D341Med (cell line): ENCODE results near the gene ATG9B.
"Not testable (repeated sequence)": the region's sequence is repeated elsewhere in the genome, so short reads cannot be mapped to it uniquely, and the experiment has no call there.

Experiments
- DNase-seq: peaks from one replicate; pipeline ENCODE4 v3.0.0; 2012; ENCODE audit warnings: low spot score

ATG9B gene

DNA sequence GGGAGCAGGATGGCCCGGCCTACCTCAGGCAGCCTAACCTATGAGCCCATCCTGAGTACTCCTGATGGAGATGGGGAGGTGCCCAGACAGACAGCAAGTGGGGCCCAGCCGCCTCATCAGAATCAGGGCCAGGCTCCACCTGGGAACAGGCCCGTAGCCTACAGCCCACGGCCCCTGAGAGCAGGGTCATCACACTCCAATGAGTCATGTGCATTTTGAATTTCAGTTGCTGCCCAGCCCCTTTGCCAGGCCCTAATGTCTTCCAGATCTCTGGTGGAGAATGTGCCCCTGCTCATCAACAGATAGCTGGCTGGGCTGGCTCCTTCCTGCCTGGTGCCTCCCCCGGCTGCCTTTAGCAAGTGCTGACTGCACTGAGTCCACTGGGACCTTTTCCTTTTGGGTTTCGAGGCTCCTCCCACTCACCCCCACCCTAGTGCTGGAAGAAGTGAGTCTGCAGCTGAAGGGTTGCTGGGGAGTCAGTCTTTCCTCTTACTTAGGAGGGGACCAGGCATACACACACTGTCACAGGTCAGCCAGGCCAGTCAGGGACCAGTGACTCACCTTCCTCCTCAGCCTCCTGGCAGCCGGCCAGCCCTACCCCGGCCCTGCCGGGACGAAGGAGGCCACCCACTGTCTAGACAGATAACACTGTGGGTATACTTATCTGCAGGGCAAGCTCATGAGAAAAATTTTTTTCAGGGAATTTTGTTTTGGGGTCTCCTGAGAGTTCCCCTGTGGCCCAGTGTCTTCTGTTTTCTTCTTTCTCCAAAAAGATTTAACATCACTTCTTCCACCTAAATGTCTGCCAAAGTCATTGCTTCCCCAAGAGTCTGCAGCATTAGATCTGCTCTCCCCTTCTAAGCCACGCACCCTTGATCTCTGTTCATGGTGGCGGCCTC, 14.9 kb upstream of the ATG9B start:
- DNase-seq, result no peak

DNA sequence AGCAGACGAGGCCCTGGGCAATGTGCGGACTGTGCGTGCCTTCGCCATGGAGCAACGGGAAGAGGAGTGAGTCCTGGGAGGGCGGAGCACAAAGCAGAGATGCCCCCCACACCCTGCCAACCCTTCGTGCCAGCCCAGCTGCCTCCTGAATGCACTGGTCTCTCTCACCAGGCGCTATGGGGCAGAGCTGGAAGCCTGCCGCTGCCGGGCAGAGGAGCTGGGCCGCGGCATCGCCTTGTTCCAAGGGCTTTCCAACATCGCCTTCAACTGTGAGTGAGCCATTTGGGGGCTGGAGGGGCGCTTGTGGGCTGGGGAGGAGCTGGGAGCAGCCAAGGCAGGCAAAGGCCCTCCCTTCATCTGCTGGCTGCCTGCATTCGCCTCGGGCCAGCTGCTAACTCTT, 11.6 kb upstream of the ATG9B start:
- DNase-seq, result no peak

DNA sequence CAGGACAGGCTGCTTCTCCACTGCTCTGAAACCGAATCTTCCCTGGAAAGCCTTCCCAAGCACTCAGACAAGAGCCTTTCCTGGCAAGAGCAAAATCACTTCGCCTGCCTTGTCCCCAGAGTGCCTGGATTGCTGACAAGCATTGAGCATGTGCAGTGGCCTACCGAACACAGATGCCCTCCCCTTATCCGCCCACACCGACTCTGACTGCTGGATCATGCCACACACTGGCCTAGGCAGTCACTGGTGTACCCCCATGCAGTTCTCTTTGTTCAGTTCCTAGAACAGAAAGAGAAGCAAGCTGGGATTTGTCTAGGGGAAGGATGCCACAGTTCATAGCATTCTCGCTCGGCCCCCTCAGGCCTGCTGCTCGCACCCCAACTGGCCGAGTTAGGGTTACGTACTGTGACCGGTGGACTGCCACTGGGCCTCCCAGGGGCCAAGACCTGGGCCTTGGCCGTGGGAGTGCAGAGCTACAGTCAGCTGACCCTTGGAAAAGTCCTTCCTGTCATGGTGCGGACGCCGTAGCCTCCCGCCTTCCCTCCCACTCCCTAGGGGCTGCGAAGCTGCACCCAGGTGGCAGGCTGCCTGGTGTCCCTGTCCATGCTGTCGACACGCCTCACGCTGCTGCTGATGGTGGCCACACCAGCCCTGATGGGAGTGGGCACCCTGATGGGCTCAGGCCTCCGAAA, 10.9 kb upstream of the ATG9B start:
- DNase-seq, result no peak

DNA sequence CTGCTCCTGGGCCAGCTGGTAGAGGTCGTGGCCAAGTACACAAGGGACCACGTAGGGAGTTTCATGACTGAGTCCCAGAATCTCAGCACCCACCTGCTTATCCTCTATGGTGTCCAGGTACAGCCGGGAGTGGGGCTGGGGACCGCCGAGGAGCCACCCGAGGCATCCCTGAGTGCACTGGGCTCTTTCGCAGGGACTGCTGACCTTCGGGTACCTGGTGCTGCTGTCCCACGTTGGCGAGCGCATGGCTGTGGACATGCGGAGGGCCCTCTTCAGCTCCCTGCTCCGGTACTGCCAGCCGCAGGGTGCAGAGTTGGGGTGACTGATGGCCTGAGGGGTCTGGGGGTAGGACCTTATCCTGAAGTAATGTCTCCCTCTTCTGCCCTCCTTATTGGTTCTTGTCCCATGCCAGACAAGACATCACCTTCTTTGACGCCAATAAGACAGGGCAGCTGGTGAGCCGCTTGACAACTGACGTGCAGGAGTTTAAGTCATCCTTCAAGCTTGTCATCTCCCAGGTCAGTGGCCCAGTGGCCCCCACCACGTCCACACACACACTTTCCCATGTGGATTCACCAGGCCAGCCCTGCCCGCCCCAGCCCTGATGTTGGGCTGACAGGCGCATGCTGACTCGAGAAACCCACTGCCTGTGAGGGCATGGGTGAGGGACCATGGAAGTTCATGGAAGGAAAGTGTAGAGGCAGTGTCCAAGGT, 10.2 kb upstream of the ATG9B start:
- DNase-seq, result no peak

DNA sequence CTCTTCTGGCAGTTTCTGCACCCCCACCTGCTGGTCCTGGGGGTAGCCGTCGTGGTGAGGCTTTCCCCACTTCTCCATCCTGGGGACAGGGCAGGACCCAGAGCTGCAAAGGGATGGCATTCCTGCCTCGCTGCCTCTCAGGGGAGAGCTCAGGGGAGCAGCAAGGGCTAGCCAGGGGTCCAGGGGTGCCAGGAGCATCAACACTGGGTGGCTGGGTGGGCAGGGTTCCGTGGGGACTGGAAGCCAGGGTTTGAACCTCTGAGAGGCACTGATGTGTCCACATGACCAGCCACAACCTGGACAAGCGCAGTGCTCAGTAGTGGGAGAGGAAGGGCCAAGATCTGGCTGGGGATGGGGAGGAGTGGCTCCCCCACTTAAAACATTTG, 9.6 kb upstream of the ATG9B start:
- no peak for DNase-seq

DNA sequence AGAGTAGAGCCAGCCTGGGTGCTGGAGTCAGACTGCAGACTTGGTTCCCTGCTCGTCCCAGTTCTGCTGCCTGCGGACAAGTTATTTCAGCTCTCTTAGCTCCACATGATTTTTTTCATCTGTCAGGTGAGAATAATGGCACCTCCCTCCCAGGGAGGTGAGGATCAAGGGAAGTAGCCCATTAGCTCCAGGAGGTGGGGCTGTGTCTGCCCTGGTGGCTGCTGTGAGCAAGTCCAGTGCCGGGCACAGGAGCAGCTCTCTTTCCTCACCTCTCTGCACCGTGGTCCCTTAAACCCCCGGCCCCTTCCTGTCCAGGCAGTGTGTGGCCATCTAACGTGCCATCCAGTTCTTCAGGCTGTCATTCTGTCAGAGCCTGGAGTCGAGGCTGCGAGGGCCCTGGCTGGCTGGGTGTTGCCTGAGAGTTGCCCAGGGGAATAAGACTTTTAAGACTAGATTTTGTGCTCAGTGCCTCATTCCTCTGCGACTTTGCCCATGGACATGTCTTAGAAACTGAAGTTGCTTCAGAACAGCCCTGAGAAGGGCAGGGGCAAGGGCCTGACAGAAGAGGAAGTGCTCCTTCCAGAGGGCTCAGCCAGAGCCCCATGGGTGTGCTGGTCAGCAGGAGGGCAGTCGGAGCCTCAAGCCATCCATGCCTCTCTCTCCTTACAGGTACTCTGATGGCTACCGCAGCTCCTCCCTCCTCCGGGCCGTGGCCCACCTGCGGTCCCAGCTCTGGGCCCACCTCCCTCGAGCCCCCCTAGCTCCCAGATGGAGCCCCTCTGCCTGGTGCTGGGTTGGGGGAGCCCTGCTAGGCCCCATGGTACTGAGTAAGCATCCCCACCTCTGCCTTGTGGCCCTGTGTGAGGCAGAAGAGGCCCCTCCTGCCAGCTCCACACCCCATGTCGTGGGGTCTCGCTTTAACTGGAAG, 8.9 kb upstream of the ATG9B start:
- DNase-seq, result no peak

DNA sequence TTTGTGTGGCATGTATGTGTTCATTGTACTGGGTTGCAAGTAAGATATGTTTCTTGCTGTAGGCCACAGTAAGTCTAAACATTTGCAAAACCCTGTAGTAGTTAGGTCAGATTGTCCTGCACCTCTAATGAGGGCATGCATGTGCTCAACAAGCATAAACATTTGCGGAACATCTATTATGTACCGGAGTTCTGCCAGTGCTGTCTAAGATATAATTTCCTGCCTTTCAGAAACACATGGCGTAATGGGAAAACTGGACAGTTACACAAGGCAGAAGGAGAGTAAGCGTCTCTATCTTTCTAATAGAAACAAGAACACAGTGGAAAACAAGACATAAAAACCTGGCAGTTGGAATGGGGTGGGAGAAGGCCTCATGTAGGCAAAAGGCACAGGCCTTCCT, 6.7 kb upstream of the ATG9B start:
- DNase-seq, result no peak

DNA sequence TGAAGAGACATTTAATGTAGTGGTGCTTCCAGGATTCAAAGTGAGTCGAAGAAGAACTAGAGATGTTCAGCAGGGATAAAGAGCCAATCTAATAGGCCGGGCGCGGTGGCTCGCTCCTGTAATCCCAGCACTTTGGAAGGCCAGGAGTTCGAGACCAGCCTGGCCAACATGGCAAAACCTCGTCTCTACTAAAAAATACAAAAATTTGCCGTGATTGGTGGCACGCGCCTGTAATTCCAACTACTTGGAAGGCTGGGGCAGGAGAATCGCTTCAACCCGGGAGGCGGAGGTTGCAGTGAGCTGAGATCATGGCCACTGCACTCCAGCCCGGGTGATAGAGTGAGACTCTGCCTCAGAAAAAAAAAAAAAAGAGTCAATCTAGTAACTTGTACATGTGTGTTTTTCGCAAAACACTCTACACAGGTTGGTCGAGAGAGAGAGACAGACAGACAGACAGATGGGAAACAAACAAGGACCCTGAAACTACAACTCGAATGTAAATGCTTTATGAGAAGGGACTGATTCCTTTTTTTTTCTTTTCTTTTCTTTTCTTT, 4.7 kb upstream of the ATG9B start:
- DNase-seq, result no peak

DNA sequence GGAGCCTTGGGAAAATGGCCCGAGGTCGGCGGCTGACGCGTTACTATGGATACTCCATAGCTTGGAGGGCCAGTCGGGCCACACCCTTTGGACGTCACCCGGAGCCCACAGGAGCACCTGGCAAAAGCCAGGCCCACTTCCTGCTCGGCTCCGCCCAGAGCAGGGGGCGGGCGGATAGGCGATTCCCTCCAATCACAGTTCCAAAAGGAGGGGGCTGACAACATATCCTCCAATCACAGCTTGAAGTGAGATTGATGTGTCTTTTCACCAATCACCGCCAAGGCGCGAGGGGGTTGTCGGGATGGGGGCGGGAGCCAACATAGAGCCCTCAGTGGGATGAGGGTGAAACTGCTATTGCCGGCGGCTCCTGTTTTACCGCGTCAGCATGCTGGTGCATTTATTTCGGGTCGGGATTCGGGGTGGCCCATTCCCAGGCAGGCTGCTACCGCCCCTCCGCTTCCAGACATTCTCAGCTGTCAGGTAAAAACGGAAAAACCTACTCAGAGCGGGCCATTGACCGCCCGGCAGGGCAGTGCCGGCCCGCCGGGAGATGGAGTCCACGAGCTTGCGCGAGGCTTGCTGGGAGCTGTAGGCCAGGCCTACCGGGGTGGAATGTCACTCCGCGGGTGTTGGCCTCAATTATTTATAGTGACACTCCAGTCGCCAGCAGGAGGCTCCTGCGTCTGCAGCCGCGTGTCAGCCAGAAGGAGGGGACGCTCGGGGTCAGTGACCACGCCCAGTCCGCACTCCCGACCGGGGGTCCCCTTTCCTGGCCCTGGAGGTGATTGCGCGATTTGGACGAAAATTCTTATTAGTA, 4.0 kb upstream of the ATG9B start, which contains the start of gene ABCB8:
ABCB8 (plus strand) TSS at position 320 of the 817 bp plus-strand sequence; CDS start at position 386, 66 bp downstream.
- DNase-seq, result peak; percentile 97

DNA sequence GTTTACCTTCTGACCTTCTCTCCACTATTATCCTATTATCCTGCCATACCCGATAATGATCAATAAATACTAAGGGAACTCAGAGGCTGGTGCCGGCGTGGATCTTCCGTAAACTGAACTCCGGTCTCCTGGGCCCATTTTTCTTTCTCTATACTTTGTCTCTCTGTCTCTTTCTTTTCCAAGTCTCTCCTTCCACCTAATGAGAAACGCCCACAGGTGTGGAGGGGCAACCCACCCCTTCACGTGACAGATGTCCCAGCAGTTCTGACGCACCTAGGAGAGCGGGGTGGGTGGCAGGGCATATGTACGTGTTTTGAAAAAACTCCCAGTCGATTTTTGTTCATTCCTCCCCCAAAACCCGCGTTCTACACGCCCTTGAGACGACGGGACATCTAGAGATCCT, 3.4 kb upstream of the ATG9B start:
- DNase-seq, result not testable (repeated sequence)

DNA sequence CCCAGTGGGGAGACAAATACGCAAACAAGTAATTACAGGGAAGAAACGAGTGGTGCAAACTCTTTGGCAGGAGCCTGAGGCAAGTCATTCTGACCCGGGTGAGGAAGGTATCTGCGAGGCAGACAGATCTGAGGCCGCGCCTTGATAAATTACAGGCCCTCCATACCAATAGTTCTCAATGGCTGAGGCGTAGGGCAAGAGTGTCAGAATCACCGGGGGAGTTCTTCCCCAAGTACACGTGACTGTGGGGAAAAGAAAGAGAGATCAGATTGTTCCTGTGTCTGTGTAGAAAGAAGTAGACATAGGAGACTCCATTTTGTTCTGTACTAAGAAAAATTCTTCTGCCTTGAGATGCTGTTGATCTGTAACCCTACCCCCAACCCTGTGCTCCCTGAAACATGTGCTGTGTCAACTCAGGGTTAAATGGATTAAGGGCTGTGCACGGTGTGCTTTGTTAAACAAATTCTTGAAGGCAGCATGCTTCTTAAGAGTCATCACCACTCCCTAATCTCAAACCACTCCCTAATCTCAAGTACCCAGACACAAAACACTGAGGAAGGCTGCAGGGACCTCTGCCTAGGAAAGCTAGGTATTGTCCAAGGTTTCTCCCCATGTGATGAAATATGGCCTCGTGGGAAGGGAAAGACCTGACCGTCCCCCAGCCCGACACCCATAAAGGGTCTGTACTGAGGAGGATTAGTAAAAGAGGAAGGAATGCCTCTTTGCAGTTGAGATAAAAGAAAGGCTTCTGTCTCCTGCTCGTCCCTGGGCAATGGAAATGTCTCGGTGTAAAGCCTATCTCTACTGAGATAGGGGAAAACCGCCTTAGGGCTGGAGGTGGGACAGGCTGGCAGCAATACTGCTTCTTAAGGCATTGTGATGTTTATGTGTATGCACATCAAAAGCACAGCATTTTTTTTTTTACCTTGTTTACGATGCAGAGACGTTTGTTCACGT, 2.8 kb upstream of the ATG9B start:
- DNase-seq, result not testable (repeated sequence)

DNA sequence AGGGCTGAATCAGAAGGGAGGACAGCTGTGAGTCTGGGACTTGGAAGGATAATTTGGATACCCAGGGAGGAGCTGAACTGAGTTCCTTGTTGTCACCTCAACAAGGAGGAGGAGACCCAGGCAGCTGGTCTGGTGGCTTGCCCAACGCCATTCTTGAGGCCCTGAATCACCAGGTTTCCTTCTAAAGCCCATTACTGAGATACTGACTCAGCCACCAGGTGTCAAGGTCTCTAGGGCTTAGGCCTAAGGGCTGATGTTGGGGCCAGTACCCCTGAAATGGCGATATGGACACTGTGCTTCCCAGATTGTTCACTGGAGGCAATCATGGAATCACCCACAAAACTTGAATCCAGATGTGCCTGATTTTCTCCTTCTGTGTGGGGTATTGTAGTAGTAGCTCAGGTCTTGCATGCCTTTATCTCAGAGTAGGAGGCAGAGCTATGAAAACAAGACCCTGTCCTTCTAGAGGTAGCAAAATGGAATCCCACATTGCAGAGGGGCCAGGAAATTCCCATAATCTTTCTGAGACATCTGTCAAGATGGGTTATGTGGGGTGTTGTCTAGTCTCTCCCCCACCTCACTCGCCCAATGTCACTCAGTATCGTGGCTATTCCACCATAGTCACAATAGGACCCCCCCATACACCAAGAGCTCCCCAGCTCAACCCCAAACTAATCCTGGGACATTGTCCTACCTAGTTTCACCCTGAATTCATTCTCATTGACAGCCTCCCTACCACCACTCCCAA, 1.8 kb upstream of the ATG9B start:
- DNase-seq, result no peak

DNA sequence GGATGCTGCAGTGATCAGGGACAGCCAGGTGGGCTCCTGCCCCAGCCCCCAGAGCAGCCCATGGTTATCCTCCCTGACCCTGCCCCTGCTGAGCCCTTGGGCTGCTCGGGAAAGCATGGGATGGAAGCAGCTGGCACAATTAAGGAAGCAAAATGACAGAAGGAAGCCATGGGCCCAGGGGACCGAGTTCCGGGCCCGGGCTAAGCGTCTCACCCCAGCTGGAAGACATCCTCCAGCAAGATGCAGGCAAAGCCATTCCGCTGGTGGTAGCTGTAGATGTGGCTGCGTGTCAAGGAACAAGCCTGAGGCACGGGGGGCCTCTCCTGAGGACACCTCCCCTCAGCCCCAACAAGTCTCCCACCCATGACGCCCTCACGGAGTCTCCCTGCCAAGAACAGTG, 1.1 kb downstream of the ATG9B start:
- DNase-seq, result peak; percentile 73

DNA sequence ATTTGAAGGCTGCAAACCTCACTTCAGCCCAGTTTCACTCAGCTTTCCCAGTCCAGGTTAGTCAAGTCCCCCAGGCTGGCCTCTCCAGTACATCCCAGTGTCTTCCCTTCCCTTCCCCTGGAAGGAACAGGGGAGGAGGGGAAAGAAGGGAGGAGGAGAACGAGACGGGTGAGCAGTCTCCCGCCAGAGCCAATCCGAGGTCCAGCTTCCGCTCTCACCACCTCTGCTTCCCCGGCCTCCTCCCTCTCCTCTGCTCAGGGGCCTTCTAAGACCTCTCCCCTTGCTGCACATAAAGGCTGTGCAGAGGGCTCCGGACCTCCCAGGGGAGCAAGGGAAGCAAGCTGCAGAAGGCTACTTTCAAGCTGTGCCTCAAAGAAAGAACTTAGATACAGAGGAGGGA, 4.1 kb downstream of the ATG9B start:
- no peak for DNase-seq

DNA sequence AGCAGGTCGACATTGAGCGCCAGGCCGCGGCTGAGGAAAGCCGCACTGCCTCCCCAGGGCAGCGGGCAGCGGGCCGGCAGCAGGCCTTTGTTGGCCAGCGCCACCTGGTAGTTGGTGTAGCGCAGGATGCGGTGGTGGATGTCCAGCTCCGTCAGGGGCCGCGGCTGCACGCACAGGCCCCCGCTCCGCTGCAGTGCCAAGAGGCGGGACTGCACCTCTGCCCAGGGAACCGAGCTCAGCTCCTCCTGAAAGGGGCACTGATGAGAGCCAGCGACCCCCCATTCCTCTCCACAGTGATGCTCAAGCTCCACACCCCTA, 5.2 kb downstream of the ATG9B start:
- no peak for DNase-seq

DNA sequence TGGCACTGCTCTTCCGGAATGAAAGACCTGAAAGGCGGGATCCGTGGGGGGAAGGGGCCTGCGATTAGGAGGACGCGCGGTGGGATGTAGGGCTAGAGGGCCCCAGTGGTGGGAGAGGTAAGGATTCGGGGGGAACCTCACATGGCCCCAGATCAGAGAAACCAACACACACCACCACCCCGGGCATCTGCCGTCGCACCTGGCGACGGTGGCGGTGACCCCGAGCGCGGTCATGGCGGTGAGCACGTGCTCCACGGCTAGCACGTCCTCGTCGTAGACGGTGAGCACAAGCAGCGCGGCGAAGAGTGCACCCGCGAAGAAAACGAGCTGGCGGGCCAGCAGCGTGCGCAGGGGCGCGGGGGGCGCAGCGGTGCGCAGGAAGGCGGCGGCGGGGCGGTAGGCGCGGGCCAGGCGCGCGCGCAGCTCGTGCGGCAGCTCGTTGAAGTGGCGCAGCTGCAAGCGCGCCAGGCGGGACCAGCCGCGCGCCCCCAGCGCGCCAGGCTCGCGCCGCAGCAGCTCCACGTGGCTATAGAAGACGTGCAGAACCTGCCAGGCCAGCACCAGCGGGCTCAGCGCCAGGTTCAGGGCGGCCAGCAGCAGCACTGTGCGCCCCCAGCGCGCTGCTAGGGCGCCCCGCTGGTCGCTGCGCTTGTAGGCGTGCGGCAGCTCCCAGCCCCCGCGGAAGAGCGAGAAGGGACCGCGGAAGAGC, 5.7 kb downstream of the ATG9B start:
- no peak for DNase-seq

DNA sequence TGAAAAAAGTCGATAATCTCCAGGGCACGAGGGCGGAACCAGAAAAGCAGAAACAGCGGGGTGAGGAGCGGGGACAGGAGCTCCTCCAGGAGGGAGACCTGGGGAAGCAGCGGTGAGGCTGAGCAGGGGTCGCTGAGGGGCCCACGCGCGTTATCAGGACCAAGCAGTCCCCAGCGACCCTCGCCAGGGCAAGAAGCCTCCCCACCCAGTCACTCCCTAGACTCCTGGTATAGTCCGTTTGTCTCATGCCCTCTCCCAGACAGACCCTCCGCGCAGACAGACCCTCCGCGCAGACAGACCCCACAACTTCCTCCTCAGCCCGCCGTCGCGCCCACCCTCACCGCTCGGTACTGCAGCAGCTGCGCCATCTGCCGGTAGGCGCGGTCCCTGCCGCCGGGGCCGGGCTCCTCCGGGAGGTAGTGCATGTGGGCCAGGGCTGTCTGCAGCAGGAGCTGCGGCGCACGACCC, 6.3 kb downstream of the ATG9B start:
- DNase-seq, result peak; percentile 93

DNA sequence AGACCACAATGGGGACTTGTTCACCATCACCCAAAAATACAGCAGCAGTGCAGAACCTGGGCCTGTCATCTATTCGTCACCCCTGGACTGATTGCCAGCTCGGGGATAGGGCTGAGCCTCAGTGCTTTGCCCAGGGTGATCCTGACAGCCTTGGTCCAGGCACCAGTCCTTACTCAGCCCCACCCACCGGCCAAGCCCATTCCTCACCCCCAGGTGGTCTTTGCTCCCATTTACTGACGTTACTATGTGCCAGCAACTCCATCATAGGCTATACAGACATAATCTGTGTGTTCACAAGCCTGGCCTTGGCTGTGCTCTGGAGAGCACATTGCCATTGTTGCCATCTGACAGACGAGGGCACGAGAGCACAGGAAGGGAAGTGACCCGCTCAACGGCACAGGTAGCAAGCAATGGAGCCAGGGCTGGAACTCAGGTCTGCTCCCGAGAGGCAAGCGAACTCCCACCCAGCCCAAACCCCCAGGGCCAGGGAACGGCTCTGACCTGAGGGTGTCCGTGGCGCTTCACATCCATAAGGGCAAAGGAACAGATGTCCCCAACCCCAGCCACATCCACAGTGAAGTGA, 6.8 kb downstream of the ATG9B start:
- DNase-seq, result no peak
